HG02763 (cell line): ENCODE results near the gene LRRC3C.
"Not testable (repeated sequence)": the region's sequence is repeated elsewhere in the genome, so short reads cannot be mapped to it uniquely, and the experiment has no call there.

ENCODE experiments used
- ATAC-seq: cut with Tn5 transposase; IDR thresholded peaks from one replicate; pipeline ENCODE4 v1.9.1; 2021; ENCODE audit warnings: mild to moderate bottlenecking, moderate library complexity; ENCODE audit not compliant: unreplicated experiment

LRRC3C gene

GRCh38 chr17:39927101-39927928, at the start of gene LRRC3C, which contains the start of gene ORMDL3:
TSS of gene LRRC3C (plus strand) at chr17:39927732. CDS start at chr17:39941524, 13,792 bp downstream.
TSS of gene ORMDL3 (minus strand) at chr17:39927601. CDS start at chr17:39924203, 3,398 bp downstream.
- ATAC-seq: peak; percentile 82

GRCh38 chr17:39886102-39886501, 41.4 kb upstream of the LRRC3C start:
- not testable (repeated sequence) for ATAC-seq

- no peak for ATAC-seq
Observed at GRCh38 chr17:39887078-39887477, 40.5 kb upstream of the LRRC3C start.

- ATAC-seq: no peak
Observed at GRCh38 chr17:39889200-39889599, 38.3 kb upstream of the LRRC3C start.

- ATAC-seq: no peak
Observed at GRCh38 chr17:39894681-39895376, 32.7 kb upstream of the LRRC3C start.

- ATAC-seq: no peak
Observed at GRCh38 chr17:39898088-39898487, 29.4 kb upstream of the LRRC3C start.

GRCh38 chr17:39899215-39899614, 28.3 kb upstream of the LRRC3C start:
- ATAC-seq: no peak

GRCh38 chr17:39902027-39902426, 25.5 kb upstream of the LRRC3C start:
- not testable (repeated sequence) for ATAC-seq

GRCh38 chr17:39903158-39903884, 24.2 kb upstream of the LRRC3C start:
- ATAC-seq: no peak

- no peak for ATAC-seq
Observed at GRCh38 chr17:39904990-39905288, 22.6 kb upstream of the LRRC3C start.

- no peak for ATAC-seq
Observed at GRCh38 chr17:39908789-39909352, 18.7 kb upstream of the LRRC3C start.

- no peak for ATAC-seq
Observed at GRCh38 chr17:39913989-39914388, 13.5 kb upstream of the LRRC3C start.

- ATAC-seq: no peak
Observed at GRCh38 chr17:39915559-39915958, 12.0 kb upstream of the LRRC3C start.

GRCh38 chr17:39916918-39917317, 10.6 kb upstream of the LRRC3C start:
- no peak for ATAC-seq

GRCh38 chr17:39919087-39919683, 8.3 kb upstream of the LRRC3C start:
- no peak for ATAC-seq

GRCh38 chr17:39920218-39921210, 7.0 kb upstream of the LRRC3C start:
- no peak for ATAC-seq

- no peak for ATAC-seq
Observed at GRCh38 chr17:39921323-39921722, 6.2 kb upstream of the LRRC3C start.

GRCh38 chr17:39922006-39922405, 5.5 kb upstream of the LRRC3C start:
- ATAC-seq: no peak

GRCh38 chr17:39923230-39923629, 4.3 kb upstream of the LRRC3C start:
- no peak for ATAC-seq
